Measurements from ENCODE around the gene SLC12A4.
"Not testable (repeated sequence)": the region's sequence is repeated elsewhere in the genome, so short reads cannot be mapped to it uniquely, and the experiment has no call there.

Gene SLC12A4

GRCh38 chr16:67987460-67988160, 19.2 kb upstream of the SLC12A4 start:
- Histone ChIP-seq H3K27me3 (ENCODE audit: control insufficient read depth in 1 of 2, insufficient read depth in 2 of 2, low read length in 2 of 2) (no peaks in the 10 kb centered on the region), H3K4me3 (ENCODE audit: low read length in 2 of 2) (no peak overlapping the region), H3K36me3 (ENCODE audit: control insufficient read depth in 2 of 2, insufficient read depth in 2 of 2, low read length in 2 of 2) (no peaks in the 10 kb centered on the region), H3K27ac (ENCODE audit: low read length) (no peak overlapping the region), H3K9ac (ENCODE audit: low read length in 2 of 2) (no peak overlapping the region), H3K9me3 (ENCODE audit: control insufficient read depth in 2 of 2, low read length in 2 of 2) (no peaks in the 10 kb centered on the region), H3K4me1 (ENCODE audit: control insufficient read depth, insufficient read depth, low read length) (no peaks in the 10 kb centered on the region)

- Histone ChIP-seq H3K27me3 (ENCODE audit: control insufficient read depth in 1 of 2, insufficient read depth in 2 of 2, low read length in 2 of 2) (no peaks in the 10 kb centered on the region), H3K27ac (ENCODE audit: low read length) (no peak overlapping the region), H3K36me3 (ENCODE audit: control insufficient read depth in 2 of 2, insufficient read depth in 2 of 2, low read length in 2 of 2) (no peaks in the 10 kb centered on the region), H3K9ac (ENCODE audit: low read length in 2 of 2) (no peak overlapping the region), H3K9me3 (ENCODE audit: control insufficient read depth in 2 of 2, low read length in 2 of 2) (no peaks in the 10 kb centered on the region), H3K4me3 (ENCODE audit: low read length in 2 of 2) (no peak overlapping the region), H3K4me1 (ENCODE audit: control insufficient read depth, insufficient read depth, low read length) (no peaks in the 10 kb centered on the region)
Measured at GRCh38 chr16:67986949-67987348, 18.5 kb upstream of the SLC12A4 start.

DNA sequence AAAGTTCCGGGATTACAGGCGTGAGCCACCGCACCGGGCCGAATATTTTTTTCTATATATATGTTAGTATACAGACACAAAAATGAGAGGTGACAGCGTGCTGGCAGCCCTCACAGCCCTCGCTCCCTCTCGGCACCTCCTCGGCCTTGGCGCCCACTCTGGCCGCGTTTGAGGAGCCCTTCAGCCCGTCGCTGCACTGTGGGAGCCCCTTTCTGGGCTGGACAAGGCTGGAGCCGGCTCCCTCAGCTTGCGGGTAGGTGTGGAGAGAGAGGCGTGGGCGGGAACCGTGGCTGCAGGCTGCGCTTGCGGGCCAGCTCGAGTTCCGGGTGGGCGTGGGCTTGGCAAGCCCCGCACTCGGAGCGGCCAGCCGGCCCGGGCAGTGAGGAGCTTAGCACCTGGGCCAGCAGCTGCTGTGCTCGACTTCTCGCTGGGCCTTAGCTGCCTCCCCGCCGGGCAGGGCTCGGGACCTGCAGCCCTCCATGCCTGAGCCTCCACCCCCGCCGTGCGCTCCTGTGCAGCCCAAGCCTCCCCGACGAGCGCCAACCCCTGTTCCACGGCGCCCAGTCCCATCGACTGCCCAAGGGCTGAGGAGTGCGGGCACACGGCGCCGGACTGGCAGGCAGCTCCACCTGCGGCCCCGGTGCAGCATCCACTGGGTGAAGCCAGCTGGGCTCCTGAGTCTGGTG, 13.7 kb upstream of the SLC12A4 start:
- no peak overlapping the region for H3K4me3 ChIP-seq (ENCODE audit: low read length in 2 of 2)
- no peak overlapping the region for H3K27ac ChIP-seq (ENCODE audit: low read length)
- no peaks in the 10 kb centered on the region for H3K36me3 ChIP-seq (ENCODE audit: control insufficient read depth in 2 of 2, insufficient read depth in 2 of 2, low read length in 2 of 2)
- H3K27me3 ChIP-seq (ENCODE audit: control insufficient read depth in 1 of 2, insufficient read depth in 2 of 2, low read length in 2 of 2) = peaks cover 0 to 4% of the 10 kb centered on the region in 2 donors
- H3K4me1 ChIP-seq (ENCODE audit: control insufficient read depth, insufficient read depth, low read length) = no peaks in the 10 kb centered on the region
- no peak overlapping the region for H3K9ac ChIP-seq (ENCODE audit: low read length in 2 of 2)
- H3K9me3 ChIP-seq (ENCODE audit: control insufficient read depth in 2 of 2, low read length in 2 of 2) = no peaks in the 10 kb centered on the region

- no peaks in the 10 kb centered on the region for H3K36me3 ChIP-seq (ENCODE audit: control insufficient read depth in 2 of 2, insufficient read depth in 2 of 2, low read length in 2 of 2)
- no peaks in the 10 kb centered on the region for H3K4me1 ChIP-seq (ENCODE audit: control insufficient read depth, insufficient read depth, low read length)
- H3K27me3 ChIP-seq (ENCODE audit: control insufficient read depth in 1 of 2, insufficient read depth in 2 of 2, low read length in 2 of 2) = peaks cover 0 to 4% of the 10 kb centered on the region in 2 donors
- no peak within 1 kb of the TSS for H3K27ac ChIP-seq (ENCODE audit: low read length)
- H3K9ac ChIP-seq (ENCODE audit: low read length in 2 of 2) = no peak within 1 kb of the TSS
- H3K9me3 ChIP-seq (ENCODE audit: control insufficient read depth in 2 of 2, low read length in 2 of 2) = no peaks in the 10 kb centered on the region
- H3K4me3 ChIP-seq (ENCODE audit: low read length in 2 of 2) = no peak within 1 kb of the TSS
Measured at GRCh38 chr16:67979955-67980678, 11.7 kb upstream of the SLC12A4 start, which contains the start of gene DPEP3. TSS of gene DPEP3 (minus strand) at chr16:67980499. CDS start at chr16:67980380, 119 bp downstream.

GRCh38 chr16:67977469-67978227, 9.2 kb upstream of the SLC12A4 start:
- no peaks in the 10 kb centered on the region for H3K36me3 ChIP-seq (ENCODE audit: control insufficient read depth in 2 of 2, insufficient read depth in 2 of 2, low read length in 2 of 2)
- no peak overlapping the region for H3K4me3 ChIP-seq (ENCODE audit: low read length in 2 of 2)
- H3K27ac ChIP-seq (ENCODE audit: low read length) = no peak overlapping the region
- H3K27me3 ChIP-seq (ENCODE audit: control insufficient read depth in 1 of 2, insufficient read depth in 2 of 2, low read length in 2 of 2) = peaks cover 0 to 4% of the 10 kb centered on the region in 2 donors
- no peaks in the 10 kb centered on the region for H3K9me3 ChIP-seq (ENCODE audit: control insufficient read depth in 2 of 2, low read length in 2 of 2)
- H3K9ac ChIP-seq (ENCODE audit: low read length in 2 of 2) = no peak overlapping the region
- no peaks in the 10 kb centered on the region for H3K4me1 ChIP-seq (ENCODE audit: control insufficient read depth, insufficient read depth, low read length)

DNA sequence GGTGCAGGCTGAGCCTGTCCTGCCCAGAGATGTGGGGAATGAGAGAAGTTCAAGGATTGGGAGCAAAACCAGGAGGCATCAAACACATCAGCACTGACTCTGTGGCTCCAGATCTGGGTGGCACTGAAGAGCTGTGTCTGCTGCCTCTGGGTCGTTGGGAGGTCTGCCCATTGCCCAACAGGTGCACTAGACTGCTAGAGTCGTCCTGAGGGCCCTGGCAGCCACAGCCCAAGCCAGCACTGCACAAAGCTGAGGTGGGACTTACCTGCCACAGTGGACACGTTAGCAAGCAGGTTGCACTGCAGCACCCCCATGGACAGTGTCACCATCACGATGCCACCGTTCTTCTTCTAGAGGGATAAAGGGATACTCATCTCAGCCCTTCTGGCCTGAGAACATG, 8.6 kb upstream of the SLC12A4 start:
- Histone ChIP-seq H3K27me3 (ENCODE audit: control insufficient read depth in 1 of 2, insufficient read depth in 2 of 2, low read length in 2 of 2) (peaks cover 0 to 4% of the 10 kb centered on the region in 2 donors), H3K4me1 (ENCODE audit: control insufficient read depth, insufficient read depth, low read length) (no peaks in the 10 kb centered on the region), H3K4me3 (ENCODE audit: low read length in 2 of 2) (no peak overlapping the region), H3K36me3 (ENCODE audit: control insufficient read depth in 2 of 2, insufficient read depth in 2 of 2, low read length in 2 of 2) (no peaks in the 10 kb centered on the region), H3K9me3 (ENCODE audit: control insufficient read depth in 2 of 2, low read length in 2 of 2) (no peaks in the 10 kb centered on the region), H3K9ac (ENCODE audit: low read length in 2 of 2) (no peak overlapping the region), H3K27ac (ENCODE audit: low read length) (no peak overlapping the region)

- Histone ChIP-seq H3K36me3 (ENCODE audit: control insufficient read depth in 2 of 2, insufficient read depth in 2 of 2, low read length in 2 of 2) (no peaks in the 10 kb centered on the region), H3K27me3 (ENCODE audit: control insufficient read depth in 1 of 2, insufficient read depth in 2 of 2, low read length in 2 of 2) (peaks cover 0 to 4% of the 10 kb centered on the region in 2 donors), H3K4me3 (ENCODE audit: low read length in 2 of 2) (no peak overlapping the region), H3K27ac (ENCODE audit: low read length) (no peak overlapping the region), H3K4me1 (ENCODE audit: control insufficient read depth, insufficient read depth, low read length) (no peaks in the 10 kb centered on the region), H3K9me3 (ENCODE audit: control insufficient read depth in 2 of 2, low read length in 2 of 2) (no peaks in the 10 kb centered on the region), H3K9ac (ENCODE audit: low read length in 2 of 2) (no peak overlapping the region)
Measured at GRCh38 chr16:67976205-67976604, 7.8 kb upstream of the SLC12A4 start.

- Histone ChIP-seq H3K36me3 (ENCODE audit: control insufficient read depth in 2 of 2, insufficient read depth in 2 of 2, low read length in 2 of 2) (no peaks in the 10 kb centered on the region), H3K9me3 (ENCODE audit: control insufficient read depth in 2 of 2, low read length in 2 of 2) (no peaks in the 10 kb centered on the region), H3K4me1 (ENCODE audit: control insufficient read depth, insufficient read depth, low read length) (no peaks in the 10 kb centered on the region), H3K4me3 (ENCODE audit: low read length in 2 of 2) (no peak overlapping the region), H3K27ac (ENCODE audit: low read length) (no peak overlapping the region), H3K9ac (ENCODE audit: low read length in 2 of 2) (no peak overlapping the region), H3K27me3 (ENCODE audit: control insufficient read depth in 1 of 2, insufficient read depth in 2 of 2, low read length in 2 of 2) (peaks cover 0 to 4% of the 10 kb centered on the region in 2 donors)
Measured at GRCh38 chr16:67975321-67976105, 7.1 kb upstream of the SLC12A4 start.

DNA sequence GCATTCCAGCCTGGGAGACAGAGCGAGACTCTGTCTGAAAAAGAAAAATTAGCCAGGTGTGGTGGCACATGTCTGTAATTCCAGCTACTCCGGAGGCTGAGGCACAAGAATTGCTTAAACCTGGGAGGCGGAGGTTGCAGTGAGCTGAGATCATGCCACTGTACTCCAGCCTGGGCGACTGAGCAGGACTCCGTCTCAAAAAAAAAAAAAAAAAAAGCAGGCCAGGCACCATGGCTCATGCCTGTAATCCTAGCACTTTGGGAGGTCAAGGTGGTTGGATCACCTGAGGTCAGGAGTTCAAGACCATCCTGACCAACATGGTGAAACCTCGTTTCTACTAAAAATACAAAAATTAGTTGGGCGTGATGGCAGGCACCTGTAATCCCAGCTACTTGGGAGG, 3.8 kb upstream of the SLC12A4 start:
- not testable (repeated sequence) for H3K27me3 ChIP-seq (ENCODE audit: control insufficient read depth in 1 of 2, insufficient read depth in 2 of 2, low read length in 2 of 2); H3K9ac ChIP-seq (ENCODE audit: low read length in 2 of 2); H3K27ac ChIP-seq (ENCODE audit: low read length); H3K4me3 ChIP-seq (ENCODE audit: low read length in 2 of 2); H3K4me1 ChIP-seq (ENCODE audit: control insufficient read depth, insufficient read depth, low read length); H3K36me3 ChIP-seq (ENCODE audit: control insufficient read depth in 2 of 2, insufficient read depth in 2 of 2, low read length in 2 of 2); H3K9me3 ChIP-seq (ENCODE audit: control insufficient read depth in 2 of 2, low read length in 2 of 2)

DNA sequence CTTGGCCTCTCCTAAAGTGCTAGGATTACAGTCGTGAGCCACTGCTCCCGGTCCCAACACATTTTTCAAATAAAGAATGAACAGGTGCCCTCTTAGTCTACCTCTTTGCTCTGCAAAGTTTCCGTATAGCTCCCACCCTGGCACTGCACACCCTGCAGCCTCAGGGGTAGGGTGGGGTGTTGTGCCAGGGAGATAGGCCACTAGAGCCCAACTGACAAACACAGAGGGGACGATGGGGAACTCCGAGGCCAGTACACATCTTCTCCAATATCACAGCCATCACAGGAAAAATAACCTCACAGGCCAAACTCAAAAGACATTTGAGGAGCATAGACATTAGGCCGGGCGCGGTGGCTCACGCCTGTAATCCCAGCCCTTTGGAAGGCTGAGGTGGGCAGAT, 2.7 kb upstream of the SLC12A4 start:
- H3K4me1 ChIP-seq (ENCODE audit: control insufficient read depth, insufficient read depth, low read length) = peaks cover 19% of the 10 kb centered on the region
- H3K27me3 ChIP-seq (ENCODE audit: control insufficient read depth in 1 of 2, insufficient read depth in 2 of 2, low read length in 2 of 2) = no peaks in the 10 kb centered on the region
- no peak overlapping the region for H3K27ac ChIP-seq (ENCODE audit: low read length)
- no peaks in the 10 kb centered on the region for H3K36me3 ChIP-seq (ENCODE audit: control insufficient read depth in 2 of 2, insufficient read depth in 2 of 2, low read length in 2 of 2)
- no peak overlapping the region for H3K9ac ChIP-seq (ENCODE audit: low read length in 2 of 2)
- no peak overlapping the region for H3K4me3 ChIP-seq (ENCODE audit: low read length in 2 of 2)
- H3K9me3 ChIP-seq (ENCODE audit: control insufficient read depth in 2 of 2, low read length in 2 of 2) = no peaks in the 10 kb centered on the region
